ES-I3 (cell line): ENCODE measurements around the gene MAP1A.

Source experiments
- H3K36me3 ChIP-seq: 2 replicates; pipeline ENCODE4 v1.6.1; 2013; ENCODE audit warnings: mild to moderate bottlenecking, low read length, control low read depth, moderate library complexity; ENCODE audit not compliant: insufficient read depth
- H3K4me1 ChIP-seq: 2 replicates; pipeline ENCODE4 v1.6.1; 2013; ENCODE audit warnings: mild to moderate bottlenecking, control low read depth, low read length; ENCODE audit not compliant: insufficient read depth
- H3K9ac ChIP-seq: 2 replicates; pipeline ENCODE4 v1.6.1; 2013; ENCODE audit warnings: low read depth, mild to moderate bottlenecking, low read length, moderate library complexity
- H3K9me3 ChIP-seq: 2 replicates; pipeline ENCODE4 v1.6.1; 2013; ENCODE audit warnings: mild to moderate bottlenecking, low read length, moderate library complexity; ENCODE audit not compliant: control insufficient read depth, insufficient read depth

The MAP1A gene

GRCh38 chr15:43518197-43518761, 871 bp downstream of the MAP1A start:
- H3K4me1 ChIP-seq = peaks cover 17% of the 10 kb centered on the region; the same call in 1 of the 2 replicates
- no peaks in the 10 kb centered on the region for H3K36me3 ChIP-seq
- no peaks in the 10 kb centered on the region for H3K9me3 ChIP-seq
- H3K9ac ChIP-seq = peak overlapping the region; percentile 45; the same call in 1 of the 2 replicates

- H3K9me3 ChIP-seq = no peaks in the 10 kb centered on the region
- peaks cover 17% of the 10 kb centered on the region; the same call in 1 of the 2 replicates for H3K4me1 ChIP-seq
These were observed 1.8 kb downstream of the MAP1A start for GRCh38 chr15:43519196-43519595.

GRCh38 chr15:43520138-43520537, 2.7 kb downstream of the MAP1A start:
- Histone ChIP-seq H3K9ac (no peak overlapping the region), H3K4me1 (peaks cover 17% of the 10 kb centered on the region; the same call in 1 of the 2 replicates), H3K36me3 (no peaks in the 10 kb centered on the region), H3K9me3 (no peaks in the 10 kb centered on the region)

More at GRCh38 chr15:43519196-43519595, 1.8 kb downstream of the MAP1A start:
- H3K9ac ChIP-seq = no peak overlapping the region; the same call in 1 of the 2 replicates
- H3K36me3 ChIP-seq = no peaks in the 10 kb centered on the region

GRCh38 chr15:43521419-43521818, 4.0 kb downstream of the MAP1A start:
- peaks cover 14% of the 10 kb centered on the region; the same call in 1 of the 2 replicates for H3K4me1 ChIP-seq
- H3K9ac ChIP-seq = no peak overlapping the region
- H3K9me3 ChIP-seq = no peaks in the 10 kb centered on the region
- no peaks in the 10 kb centered on the region for H3K36me3 ChIP-seq

GRCh38 chr15:43522247-43522646, 4.8 kb downstream of the MAP1A start:
- no peaks in the 10 kb centered on the region for H3K36me3 ChIP-seq
- no peak overlapping the region for H3K9ac ChIP-seq
- H3K9me3 ChIP-seq = no peaks in the 10 kb centered on the region
- peaks cover 7% of the 10 kb centered on the region; the same call in 1 of the 2 replicates for H3K4me1 ChIP-seq

- no peak overlapping the region for H3K9ac ChIP-seq
- H3K9me3 ChIP-seq = no peaks in the 10 kb centered on the region
- peaks cover 6% of the 10 kb centered on the region; the same call in 1 of the 2 replicates for H3K4me1 ChIP-seq
- H3K36me3 ChIP-seq = no peaks in the 10 kb centered on the region
These were observed 6.2 kb downstream of the MAP1A start for GRCh38 chr15:43523646-43524045.

- Histone ChIP-seq H3K9me3 (no peaks in the 10 kb centered on the region), H3K36me3 (no peaks in the 10 kb centered on the region), H3K4me1 (no peaks in the 10 kb centered on the region), H3K9ac (no peak overlapping the region)
These were observed 6.9 kb downstream of the MAP1A start for GRCh38 chr15:43524254-43524845.

GRCh38 chr15:43525131-43525530, 7.7 kb downstream of the MAP1A start:
- peaks cover 3% of the 10 kb centered on the region; the same call in 1 of the 2 replicates for H3K4me1 ChIP-seq
- H3K9ac ChIP-seq = no peak overlapping the region
- no peaks in the 10 kb centered on the region; the same call in 1 of the 2 replicates for H3K36me3 ChIP-seq
- no peaks in the 10 kb centered on the region for H3K9me3 ChIP-seq

GRCh38 chr15:43526261-43526930, 9.0 kb downstream of the MAP1A start:
- no peaks in the 10 kb centered on the region; the same call in 1 of the 2 replicates for H3K36me3 ChIP-seq
- peaks cover 11% of the 10 kb centered on the region; the same call in 1 of the 2 replicates for H3K4me1 ChIP-seq
- no peak overlapping the region for H3K9ac ChIP-seq

GRCh38 chr15:43527016-43527801, 9.8 kb downstream of the MAP1A start:
- no peaks in the 10 kb centered on the region for H3K9me3 ChIP-seq
- H3K36me3 ChIP-seq = no peaks in the 10 kb centered on the region; the same call in 1 of the 2 replicates
- H3K9ac ChIP-seq = no peak overlapping the region
- peaks cover 15% of the 10 kb centered on the region; the same call in 1 of the 2 replicates for H3K4me1 ChIP-seq

More at GRCh38 chr15:43526261-43526930, 9.0 kb downstream of the MAP1A start:
- H3K9me3 ChIP-seq = no peaks in the 10 kb centered on the region

GRCh38 chr15:43527802-43528541, 10.6 kb downstream of the MAP1A start:
- H3K4me1 ChIP-seq = peaks cover 15% of the 10 kb centered on the region; the same call in 1 of the 2 replicates
- no peaks in the 10 kb centered on the region; the same call in 1 of the 2 replicates for H3K36me3 ChIP-seq
- H3K9ac ChIP-seq = no peak overlapping the region
- H3K9me3 ChIP-seq = no peaks in the 10 kb centered on the region

GRCh38 chr15:43528542-43529007, 11.2 kb downstream of the MAP1A start:
- no peaks in the 10 kb centered on the region for H3K9me3 ChIP-seq
- H3K36me3 ChIP-seq = no peaks in the 10 kb centered on the region; the same call in 1 of the 2 replicates
- H3K4me1 ChIP-seq = peaks cover 15% of the 10 kb centered on the region; the same call in 1 of the 2 replicates
- H3K9ac ChIP-seq = no peak overlapping the region

GRCh38 chr15:43529141-43529540, 11.7 kb downstream of the MAP1A start:
- peaks cover 15% of the 10 kb centered on the region; the same call in 1 of the 2 replicates for H3K4me1 ChIP-seq
- H3K36me3 ChIP-seq = no peaks in the 10 kb centered on the region; the same call in 1 of the 2 replicates
- no peak overlapping the region for H3K9ac ChIP-seq
- no peaks in the 10 kb centered on the region for H3K9me3 ChIP-seq
